Left kidney (tissue), 2 donors: ENCODE data around the gene RHBDD2. TPM values are rescaled to one million over a fixed set of nuclear protein-coding genes. Genes with fewer than 3 reads are reported as not detected.
"Not testable (repeated sequence)": the region's sequence is repeated elsewhere in the genome, so short reads cannot be mapped to it uniquely, and the experiment has no call there.

Experiments
- DNase-seq: peaks from one replicate; pipeline ENCODE4 v3.0.0-alpha.2; 2013
- polyA plus RNA-seq: library from polyadenylated mRNA; unstranded; fragments of 120-200 nt; gene quantifications from one replicate; pipeline ENCODE4 v1.2.1, GENCODE V29; 2013; ENCODE audit not compliant: insufficient read length

RHBDD2 gene
- polyA plus RNA-seq, 1 donor = 60.4 TPM

DNA sequence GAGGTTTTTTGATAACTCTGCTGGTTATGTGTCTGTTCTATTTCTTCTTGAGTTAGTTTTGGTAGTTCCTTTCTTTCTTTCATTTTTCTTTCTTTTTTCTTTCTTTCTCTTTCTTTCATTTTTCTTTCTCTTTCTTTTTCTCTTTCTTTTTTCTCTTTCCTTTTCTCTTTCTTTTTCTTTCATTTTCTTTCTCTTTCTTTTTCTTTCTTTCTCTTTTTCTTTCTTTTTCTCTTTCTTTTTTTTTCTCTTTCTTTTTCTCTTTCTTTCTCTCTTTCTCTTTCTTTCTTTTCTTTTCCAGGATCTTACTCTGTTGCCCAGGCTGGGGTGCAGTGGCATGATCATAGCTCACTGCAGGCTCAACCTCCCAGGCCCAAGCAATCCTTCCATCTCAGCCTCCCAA lies 20.4 kb upstream of the RHBDD2 start:
- DNase-seq = no peak

DNA sequence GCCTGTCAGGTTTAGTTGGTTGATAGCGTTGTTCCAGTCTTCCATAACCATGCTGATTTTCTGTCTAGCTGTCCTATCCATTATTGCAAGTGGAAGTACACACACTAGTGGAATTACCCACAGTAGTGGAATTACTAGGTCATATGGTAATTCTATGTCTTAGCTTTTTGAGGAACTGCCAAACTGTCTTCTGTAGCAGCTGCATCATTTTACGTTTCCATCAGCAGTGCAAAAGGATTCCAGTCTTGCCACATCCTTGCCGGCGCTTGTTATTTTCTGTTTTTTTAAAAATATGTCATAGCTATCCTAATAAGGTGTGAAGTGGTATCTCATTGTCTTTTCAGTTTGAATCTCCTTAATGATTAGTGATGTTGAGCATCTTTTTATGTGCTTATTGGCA lies 17.2 kb upstream of the RHBDD2 start:
- DNase-seq = no peak

DNA sequence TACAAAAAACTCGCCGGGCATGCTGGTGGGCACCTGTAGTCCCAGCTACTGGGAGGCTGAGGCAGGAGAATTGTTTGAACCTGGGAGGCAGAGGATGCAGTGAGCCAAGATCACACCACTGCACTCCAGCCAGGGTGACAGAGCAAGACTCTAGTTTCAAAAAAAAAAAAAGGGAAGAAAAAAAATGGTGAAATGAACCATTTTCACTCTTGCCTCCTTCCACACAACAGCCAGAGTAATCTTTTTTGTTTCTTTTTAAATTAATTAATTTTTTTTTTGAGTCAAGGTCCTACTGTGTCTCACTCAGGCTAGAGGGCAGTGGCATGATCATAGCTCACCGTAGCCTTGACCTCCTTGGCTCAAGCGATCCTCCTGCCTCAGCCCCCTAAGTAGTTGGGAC lies 14.6 kb upstream of the RHBDD2 start:
- DNase-seq = not testable (repeated sequence)

DNA sequence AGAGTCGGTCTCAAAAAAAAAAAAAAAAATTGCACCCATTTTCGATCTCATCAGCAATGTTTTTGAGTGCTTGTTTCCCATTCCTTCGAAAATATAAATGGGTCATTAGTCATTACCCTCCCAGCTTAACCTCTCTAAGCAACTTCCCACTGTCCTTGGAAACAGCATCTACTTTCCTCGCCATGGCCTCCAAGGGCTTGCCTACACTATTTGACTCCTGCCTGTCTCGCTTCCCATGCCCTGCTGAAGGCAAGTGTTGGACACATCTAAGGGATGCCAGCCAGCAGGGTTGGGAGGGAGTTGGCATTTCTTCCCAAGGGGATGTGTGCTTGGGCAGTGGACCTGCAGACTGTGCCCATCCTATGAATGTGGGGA lies 12.7 kb upstream of the RHBDD2 start:
- DNase-seq = no peak

DNA sequence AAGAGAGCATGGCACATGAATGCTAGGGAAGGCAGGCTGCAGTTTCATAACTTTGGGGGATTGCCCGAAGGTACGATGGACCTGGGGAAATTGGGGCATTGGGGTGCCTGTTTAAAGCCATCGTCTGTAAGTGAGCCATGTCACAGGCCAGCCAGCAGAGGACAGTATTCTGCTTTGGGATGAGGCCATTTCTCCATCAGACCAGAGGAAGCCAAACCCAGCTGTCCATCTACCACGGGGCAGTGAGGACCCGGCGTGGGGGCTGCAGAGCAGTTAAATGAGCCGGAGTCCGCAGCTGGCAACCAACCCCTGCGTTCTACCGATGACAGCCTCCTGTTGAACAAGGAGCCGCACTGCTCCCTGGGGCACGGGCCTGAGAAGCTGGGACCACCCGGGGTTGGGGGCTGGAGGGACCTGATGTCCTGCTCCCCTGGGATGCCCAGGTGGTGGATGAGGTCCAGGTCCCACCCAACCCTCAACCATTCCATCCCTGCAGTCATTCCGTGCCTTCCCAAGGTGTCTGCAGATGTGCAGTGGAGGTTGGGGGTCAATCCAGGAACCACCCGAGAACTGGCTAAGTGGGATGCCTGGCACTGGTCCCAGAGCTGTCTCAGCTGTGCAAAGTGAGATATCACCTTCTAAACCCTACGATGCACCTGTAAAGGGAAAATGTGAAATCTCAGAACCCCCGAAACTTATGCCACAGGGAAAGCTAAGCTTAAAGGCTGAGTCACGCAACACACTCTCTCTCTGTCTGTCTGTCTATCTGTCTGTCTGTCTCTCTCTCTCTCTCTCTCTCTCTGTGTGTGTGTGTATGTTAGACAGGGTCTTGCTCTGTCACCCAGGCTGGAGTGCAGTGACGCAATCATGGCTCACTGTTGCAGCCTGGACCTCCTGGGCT lies 12.1 kb upstream of the RHBDD2 start:
- DNase-seq = peak; percentile 69

DNA sequence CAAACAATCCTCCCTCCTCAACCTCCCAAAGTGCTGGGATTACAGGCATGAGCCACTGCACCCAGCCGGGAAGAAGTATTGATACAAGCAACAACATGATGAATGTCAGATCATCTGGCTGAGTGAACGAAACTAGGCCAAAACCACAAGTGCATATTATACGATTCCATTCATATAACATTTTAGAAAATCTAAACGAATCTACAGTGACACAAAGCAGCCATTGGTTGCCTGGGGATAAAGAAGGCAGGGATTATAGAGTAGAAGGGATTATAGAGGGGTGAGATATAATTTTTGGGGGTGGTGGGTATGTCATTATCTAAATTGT lies 11.5 kb upstream of the RHBDD2 start:
- no peak for DNase-seq

DNA sequence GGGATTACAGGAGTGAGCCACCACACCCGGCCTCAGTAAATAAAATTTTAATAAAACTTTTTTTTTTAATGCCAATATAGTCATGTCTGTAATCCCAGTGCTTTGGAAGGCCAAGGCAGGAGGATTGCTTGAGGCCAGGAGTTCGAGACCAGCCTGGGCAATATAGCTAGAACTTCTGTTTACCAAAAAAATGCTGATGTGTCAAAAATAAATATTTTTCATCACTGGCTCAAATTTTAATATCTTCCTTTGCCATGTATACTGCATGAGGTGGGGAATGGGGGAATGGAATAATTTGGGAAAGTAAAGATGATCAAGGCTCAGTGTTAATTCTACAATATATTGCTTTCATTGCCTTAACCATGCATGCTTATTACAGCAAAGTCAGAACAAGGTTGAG lies 10.7 kb upstream of the RHBDD2 start:
- DNase-seq = no peak

DNA sequence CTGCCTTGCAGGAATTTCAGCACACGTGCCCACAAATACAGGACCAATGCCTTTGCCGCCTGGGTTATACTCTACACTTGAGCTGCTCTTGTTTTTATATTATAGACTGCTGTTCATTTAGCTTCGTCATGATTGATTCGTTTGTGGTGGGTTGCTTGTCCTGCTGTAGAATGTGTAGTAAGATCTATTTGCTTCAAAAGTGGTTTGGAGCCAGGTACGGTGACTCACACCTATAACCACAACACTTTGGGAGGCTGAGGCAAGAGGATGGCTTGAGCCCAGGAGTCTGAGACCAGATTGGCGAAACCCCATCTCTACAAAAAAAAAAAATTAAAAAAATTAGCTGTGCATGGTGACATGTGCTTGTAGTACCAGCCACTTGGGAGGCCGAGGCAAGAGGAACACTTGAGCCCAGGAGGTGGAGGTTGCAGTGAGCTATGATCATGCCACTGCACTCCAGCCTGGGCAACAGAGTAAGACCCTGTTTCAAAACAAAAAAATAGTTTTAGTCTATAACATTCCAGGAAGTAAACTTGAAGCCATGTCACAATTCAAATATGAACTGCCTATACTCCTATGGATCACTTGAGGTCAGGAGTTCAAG lies 9.0 kb upstream of the RHBDD2 start:
- DNase-seq = no peak

DNA sequence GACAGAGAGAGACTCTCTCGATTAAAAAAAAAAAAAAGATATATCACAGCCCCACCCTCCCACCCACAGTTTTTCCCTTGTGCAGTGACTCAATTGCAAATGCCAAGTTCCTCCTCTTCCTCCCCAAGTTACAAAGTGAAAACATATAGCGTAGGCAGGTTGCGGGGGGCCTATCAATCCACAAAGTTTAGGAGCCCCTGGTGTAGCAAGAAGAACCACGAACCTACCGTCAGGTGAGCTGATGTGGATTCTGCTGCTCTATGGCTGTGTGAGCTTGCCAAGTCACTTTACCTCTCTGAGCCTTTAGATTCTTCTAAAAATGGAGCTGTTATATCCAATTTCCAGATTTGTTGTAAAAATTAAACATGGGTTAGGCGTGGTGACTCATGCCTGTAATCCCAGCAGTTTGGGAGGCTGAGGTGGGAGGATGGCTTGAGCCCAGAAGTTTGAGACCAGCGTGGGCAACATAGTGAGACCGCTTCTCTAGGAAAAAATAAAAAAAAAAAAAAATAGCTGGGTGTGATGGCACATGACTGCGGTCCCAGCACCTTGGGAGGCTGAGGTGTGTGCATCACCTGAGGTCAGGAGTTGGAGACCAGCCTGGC lies 8.2 kb upstream of the RHBDD2 start:
- no peak for DNase-seq

DNA sequence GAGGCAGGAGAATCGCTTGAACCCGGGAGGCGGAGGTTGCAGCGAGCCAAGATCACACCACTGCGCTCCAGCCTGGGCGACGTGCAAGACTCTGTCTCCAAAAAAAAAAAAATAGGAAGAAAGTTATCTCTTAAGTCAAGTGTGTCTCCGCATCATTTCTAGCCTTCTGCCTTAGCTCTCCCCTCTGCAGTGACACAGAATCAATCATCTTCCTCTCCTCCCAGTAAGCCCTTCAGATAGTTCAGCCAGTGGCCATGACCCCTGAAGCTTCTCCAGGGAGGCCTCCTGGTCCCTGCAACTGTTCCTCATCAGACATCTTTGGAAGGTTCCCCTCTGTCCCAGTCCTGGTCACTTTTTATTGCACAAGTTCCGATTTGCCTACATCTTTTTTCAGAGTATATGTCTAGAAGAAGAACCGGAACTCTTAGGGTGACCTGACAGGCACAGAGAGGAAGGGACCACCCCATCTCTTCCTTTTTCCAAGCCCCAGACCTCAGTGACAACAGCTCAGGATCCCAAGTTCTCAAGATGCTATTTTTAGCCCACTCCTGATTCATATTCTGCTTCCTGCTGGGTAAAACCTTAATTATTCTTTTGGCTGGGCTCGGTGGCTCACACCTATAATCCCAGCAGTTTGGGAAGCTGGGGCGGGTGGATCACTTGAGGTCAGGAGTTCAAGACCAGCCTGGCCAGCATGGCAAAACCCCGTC lies 6.6 kb upstream of the RHBDD2 start:
- DNase-seq = peak; percentile 14

DNA sequence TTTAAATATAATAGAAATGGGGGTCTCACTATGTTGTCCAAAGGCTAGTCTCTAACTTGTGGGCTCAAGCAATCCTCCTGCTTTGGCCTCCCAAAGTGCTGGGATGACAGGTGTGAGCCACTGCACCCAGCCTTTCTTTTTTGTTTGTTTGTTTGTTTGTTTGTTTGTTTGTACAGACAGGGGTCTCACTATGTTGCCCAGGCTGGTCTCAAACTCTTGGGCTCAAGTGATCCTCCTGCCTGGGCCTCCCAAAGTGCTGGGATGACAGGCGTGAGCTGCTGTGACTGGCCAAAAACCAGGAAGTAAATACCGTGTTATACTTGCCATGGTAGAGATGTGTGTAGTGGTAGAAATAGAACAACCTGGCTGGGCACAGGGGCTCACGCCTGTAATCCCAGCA lies 4.7 kb upstream of the RHBDD2 start:
- DNase-seq = not testable (repeated sequence)

DNA sequence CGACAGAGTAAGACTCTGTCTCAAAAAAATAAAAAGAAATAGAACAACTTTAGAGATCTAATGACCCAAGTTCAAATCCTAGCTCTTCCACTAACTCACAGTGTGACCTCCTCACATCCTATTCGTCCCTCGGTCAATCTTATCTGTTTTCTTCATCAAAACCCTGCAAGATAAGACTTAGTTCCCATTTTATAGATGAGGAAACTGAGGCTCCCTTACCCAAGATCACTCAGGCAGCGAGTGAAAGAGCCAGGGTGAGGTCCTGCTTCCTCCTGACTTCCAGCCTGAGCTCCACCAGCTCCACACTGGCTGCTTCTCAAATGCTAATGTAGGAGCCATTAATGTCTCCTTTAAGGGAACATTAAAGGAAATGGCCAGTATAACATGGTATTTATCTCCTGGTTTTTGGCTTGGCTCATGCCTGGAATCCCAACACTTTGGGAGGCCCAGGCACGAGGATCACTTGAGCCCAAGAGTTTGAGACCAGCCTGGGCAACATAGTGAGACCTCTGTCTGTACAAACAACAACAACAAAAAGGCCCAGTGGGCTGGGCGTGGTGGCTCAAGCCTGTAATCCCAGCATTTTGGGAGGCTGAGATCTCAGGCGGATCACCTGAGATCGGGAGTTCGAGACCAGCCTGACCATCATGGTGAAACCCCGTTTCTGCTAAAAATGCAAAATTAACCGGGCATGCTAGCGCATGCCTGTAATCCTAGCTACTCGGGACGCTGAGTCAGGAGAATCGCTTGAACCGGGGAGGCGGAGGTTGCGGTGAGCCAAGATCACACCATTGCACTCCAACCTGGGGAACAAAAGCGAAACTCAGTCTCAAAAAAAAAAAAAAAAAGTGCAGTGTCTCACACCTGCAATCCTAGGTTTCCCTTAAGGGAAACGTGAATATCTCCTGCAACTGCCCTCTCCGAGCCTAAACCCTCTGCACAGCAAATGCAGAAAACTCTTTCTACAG lies 3.4 kb upstream of the RHBDD2 start:
- DNase-seq = no peak

DNA sequence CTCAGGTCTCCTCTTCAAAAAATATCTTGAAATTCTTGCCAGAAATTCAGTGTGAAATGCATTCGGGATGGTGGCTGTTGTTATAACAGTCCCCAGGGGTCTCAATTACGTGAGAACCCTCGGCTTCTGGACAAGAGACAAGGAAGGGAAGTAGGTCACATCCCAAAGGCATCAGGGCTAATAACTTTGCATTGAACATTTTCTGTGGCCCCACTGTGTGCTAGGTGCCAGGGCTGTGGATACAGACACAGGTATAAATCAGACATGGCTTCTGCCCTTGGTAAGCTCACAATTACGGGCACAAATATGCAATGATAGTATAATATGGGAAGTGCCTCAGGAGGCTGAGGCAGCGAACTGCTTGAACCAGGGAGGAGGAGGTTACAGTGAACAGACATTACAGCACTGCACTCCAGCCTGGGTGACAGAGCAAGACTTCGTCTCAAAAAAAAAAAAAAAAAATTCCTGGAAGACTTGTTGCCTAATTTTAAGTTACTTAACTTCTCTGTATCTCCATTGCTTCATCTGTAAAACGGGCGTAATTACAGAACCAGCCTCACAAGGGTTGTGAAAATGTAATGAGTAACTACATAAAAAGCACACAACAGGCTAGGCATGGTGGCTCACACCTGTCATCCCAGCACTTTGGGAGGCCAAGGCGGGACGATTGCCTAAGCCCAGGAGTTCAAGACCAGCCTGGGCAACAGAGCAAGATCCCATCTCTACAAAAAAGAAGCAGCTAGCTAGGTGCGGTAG lies 2.5 kb upstream of the RHBDD2 start:
- no peak for DNase-seq

DNA sequence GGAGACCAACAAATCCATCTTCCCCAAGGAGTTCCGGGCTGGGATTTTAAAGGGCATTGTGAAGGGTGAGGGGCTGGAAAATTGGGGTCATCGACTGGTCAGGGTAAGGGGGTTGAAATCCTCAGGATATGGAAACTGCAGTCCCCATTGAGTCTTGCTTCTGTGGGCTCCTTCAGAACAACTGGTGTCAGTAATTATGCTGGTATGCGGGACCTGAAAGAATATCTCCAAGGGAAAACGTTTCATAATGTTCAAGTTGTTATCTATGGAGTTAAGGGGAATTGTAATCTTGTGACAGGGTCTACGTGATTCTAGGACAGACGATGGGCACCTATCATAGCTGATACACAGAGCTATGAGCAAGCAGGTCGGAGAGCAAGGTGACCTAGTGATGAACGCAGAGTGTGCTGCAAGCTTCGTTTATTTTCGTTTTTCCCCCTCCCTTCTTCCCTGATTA lies 494 bp upstream of the RHBDD2 start:
- DNase-seq = no peak

DNA sequence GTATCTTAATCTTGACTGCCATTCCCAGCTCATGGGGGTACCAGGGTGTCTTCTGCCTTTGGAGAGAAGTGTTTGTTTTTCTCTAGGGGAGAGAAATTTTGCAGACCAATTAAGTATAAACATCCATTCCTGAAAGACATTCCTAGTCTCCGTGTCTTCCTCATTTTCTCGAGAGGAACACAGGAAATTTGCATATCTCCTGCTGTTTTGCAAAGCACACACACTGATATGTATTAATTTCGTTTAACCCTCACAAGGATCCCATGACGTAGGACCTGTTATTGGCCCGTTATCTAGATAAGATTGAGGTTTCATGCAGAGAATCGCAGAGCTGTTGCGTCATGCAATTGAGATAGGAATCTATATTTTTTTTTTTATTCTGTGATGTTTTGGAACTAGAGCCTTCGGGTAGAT lies 944 bp downstream of the RHBDD2 start:
- DNase-seq = no peak

DNA sequence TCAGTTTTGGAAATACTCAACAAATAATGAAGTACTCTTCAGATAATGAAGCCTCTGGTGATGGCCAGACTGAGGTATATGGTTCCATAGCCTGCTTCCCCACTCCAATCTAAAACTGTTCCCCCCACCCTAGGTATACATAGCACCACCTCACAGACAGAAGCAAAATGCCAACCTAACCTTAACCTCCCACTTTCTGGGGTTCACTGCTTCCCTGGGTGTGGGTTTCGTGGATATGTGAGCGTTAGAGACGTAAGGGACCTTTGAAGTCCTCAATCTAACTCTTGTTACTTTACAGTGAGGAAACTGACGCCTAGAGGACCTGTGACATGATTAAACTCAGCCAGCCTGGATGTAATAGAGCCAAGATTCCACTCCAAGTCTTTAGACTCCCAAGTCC lies 1.4 kb downstream of the RHBDD2 start:
- no peak for DNase-seq

DNA sequence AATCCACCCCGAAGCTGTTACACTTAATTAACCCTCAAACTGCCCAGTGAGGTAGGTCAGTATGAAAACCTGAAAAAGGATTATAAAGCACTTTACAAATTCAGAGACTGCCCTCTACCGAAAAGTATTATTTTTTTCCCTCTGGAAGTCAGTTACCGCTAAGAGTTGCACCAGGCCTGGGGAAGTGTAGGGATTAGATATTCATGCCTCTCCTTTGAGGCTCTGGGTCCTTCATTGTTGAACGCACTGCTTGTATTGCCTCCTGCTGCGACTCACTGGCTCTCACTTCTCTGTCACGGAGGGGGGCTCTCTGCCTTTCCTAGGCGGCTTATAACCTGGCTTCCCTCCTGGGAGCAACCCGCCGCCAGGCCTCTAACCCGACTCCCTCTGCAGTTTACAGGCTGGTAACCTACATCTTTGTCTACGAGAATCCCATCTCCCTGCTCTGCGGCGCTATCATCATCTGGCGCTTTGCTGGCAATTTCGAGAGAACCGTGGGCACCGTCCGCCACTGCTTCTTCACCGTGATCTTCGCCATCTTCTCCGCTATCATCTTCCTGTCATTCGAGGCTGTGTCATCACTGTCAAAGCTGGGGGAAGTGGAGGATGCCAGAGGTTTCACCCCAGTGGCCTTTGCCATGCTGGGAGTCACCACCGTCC lies 2.7 kb downstream of the RHBDD2 start:
- DNase-seq = peak; percentile 19

DNA sequence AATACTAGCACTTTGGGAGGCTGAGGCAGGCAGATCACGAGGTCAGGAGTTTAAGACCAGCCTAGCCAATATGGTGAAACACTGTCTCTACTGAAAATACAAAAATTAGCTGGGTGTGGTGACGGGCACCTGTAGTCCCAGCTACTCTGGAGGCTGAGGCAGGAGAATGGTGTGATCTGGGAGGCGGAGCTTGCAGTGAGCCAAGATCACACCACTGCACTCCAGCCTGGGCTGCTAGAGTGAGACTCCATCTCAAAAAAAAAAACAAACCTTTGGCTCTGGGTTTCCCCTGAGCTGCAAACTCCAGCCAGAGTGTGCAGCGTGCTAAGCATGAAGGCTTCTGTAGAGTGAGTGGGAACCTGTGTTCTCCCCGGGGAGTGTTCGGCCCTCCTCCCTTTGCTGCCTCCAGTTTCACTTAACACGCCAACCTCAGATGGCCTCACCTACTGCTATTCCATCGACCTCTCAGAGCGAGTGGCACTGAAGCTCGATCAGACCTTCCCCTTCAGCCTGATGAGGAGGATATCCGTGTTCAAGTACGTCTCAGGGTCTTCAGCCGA lies 4.5 kb downstream of the RHBDD2 start:
- DNase-seq = not testable (repeated sequence)

DNA sequence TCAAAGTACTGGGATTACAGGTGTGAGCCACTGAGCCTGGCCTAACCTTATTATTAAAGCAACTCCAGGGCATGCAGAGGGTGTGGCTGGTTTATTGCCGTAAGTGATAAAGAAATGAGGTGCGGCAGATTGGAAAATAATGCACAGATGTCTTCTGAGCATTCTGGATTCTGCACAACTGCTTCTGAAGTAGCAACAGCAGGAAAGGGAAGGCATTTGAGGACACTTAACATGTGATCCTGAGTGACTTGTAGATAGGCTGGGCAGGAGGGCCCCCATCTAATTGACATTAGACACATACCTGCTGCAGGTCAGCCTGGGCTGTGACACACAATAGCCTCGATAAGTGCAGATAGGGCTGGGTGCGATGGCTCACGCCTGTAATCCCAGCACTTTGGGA lies 5.6 kb downstream of the RHBDD2 start:
- no peak for DNase-seq

DNA sequence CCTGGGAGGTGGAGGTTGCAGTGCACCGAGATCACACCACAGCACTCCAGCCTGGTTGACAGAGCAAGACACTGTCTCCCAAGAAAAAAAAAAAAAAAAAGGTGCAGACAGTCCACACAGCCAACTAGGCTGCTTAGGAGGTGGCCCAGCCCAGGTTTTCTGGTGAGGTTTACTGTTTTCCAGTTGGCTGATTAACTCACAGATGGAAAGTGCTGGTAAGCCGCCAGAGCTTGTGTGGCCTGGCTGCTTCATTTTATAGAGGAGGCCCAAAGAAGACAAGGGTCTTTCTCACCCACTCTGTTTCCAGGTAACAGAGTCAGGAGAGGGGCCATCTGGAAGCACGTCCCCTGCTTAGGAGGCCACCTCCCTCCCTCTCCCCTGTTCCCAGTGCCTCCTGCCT lies 6.2 kb downstream of the RHBDD2 start:
- no peak for DNase-seq
